ENCODE results near the gene RHOBTB3. TPM values are rescaled to one million over a fixed set of nuclear protein-coding genes. Genes with fewer than 3 reads are reported as not detected.

RHOBTB3 gene
- total RNA-seq, 3 donors from 2014 or later, result 82.8 to 205 (median 109) TPM

DNA sequence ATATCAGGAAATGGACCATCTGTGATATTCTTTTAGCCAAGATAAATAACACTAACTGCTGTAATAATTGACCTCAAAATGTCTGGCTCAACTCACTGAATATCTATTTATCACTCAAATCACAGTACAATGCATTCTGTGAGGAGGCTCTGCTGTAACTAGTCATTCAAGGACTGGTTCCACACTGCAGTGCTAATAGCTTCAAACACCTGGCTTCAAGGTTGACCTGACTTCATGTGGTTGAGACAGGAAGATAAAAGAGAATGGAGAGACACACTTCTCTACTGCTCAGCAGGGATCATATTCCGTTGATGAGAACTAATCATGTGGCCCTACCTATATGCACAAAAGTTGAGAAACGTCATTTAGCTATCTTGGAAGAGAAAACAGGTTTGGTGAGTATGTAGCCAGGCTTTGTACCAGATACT lies 3.4 kb upstream of the RHOBTB3 start:
- DNase-seq (ENCODE audit: low spot score in 2 of 2), result no peak
- Histone ChIP-seq H3K27me3 (no peaks in the 10 kb centered on the region), H3K4me1 (no peaks in the 10 kb centered on the region), H3K9me3 (no peaks in the 10 kb centered on the region), H3K4me3 (no peak overlapping the region), H3K27ac (peak overlapping the region; percentile 15 to 40), H3K36me3 (no peaks in the 10 kb centered on the region)
- TF ChIP-seq POLR2A (IDR thresholded peaks at IDR 0.05) (no peak), POLR2AphosphoS5 (IDR thresholded peaks at IDR 0.05) (no peak)
- TF ChIP-seq, protein P1, sequence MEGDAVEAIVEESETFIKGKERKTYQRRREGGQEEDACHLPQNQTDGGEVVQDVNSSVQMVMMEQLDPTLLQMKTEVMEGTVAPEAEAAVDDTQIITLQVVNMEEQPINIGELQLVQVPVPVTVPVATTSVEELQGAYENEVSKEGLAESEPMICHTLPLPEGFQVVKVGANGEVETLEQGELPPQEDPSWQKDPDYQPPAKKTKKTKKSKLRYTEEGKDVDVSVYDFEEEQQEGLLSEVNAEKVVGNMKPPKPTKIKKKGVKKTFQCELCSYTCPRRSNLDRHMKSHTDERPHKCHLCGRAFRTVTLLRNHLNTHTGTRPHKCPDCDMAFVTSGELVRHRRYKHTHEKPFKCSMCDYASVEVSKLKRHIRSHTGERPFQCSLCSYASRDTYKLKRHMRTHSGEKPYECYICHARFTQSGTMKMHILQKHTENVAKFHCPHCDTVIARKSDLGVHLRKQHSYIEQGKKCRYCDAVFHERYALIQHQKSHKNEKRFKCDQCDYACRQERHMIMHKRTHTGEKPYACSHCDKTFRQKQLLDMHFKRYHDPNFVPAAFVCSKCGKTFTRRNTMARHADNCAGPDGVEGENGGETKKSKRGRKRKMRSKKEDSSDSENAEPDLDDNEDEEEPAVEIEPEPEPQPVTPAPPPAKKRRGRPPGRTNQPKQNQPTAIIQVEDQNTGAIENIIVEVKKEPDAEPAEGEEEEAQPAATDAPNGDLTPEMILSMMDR (IDR thresholded peaks at IDR 0.05), result no peak
- intact Hi-C loops (cut with DNase I; ENCODE audit: low total_unique reads), result no loop called here

DNA sequence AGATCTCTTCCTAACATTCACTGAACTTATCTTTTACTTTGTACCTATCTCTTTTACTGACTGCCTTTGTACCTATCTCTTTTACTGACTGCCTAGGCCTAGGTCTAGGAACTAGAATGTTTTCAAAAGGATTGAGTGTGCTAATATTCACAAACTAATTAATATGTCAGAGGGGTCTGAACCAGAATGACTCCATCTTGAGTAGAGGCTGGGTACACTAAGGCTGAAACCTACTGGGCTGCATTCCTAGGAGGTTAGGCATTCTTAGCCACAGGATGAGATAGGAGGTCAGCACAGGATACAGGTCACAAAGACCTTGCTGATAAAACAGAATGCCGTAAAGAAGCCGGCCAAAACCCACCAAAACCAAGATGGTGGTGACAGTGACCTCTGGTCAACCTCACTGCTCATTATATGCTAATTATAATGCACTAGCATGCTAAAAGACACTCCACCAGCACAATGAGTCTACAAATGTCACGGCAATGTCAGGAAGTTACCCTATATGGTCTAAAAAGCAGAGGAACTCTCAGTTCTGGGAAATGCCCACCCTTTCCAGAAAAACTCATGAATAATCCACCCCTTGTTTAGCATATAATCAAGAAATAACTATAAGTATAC lies 2.5 kb upstream of the RHOBTB3 start:
- no peaks in the 10 kb centered on the region for H3K36me3 ChIP-seq
- TF ChIP-seq POLR2A (IDR thresholded peaks at IDR 0.05), result no peak
- TF ChIP-seq, protein P1 (IDR thresholded peaks at IDR 0.05), result no peak
- TF ChIP-seq POLR2AphosphoS5 (IDR thresholded peaks at IDR 0.05), result no peak
- intact Hi-C loops (cut with DNase I; ENCODE audit: low total_unique reads), result no loop called here
- no peaks in the 10 kb centered on the region for H3K9me3 ChIP-seq
- no peaks in the 10 kb centered on the region for H3K4me1 ChIP-seq
- H3K27ac ChIP-seq, result peak overlapping the region; percentile 15 to 40
- H3K27me3 ChIP-seq, result no peaks in the 10 kb centered on the region
- DNase-seq (ENCODE audit: low spot score in 2 of 2), result no peak
- H3K4me3 ChIP-seq, result no peak overlapping the region

DNA sequence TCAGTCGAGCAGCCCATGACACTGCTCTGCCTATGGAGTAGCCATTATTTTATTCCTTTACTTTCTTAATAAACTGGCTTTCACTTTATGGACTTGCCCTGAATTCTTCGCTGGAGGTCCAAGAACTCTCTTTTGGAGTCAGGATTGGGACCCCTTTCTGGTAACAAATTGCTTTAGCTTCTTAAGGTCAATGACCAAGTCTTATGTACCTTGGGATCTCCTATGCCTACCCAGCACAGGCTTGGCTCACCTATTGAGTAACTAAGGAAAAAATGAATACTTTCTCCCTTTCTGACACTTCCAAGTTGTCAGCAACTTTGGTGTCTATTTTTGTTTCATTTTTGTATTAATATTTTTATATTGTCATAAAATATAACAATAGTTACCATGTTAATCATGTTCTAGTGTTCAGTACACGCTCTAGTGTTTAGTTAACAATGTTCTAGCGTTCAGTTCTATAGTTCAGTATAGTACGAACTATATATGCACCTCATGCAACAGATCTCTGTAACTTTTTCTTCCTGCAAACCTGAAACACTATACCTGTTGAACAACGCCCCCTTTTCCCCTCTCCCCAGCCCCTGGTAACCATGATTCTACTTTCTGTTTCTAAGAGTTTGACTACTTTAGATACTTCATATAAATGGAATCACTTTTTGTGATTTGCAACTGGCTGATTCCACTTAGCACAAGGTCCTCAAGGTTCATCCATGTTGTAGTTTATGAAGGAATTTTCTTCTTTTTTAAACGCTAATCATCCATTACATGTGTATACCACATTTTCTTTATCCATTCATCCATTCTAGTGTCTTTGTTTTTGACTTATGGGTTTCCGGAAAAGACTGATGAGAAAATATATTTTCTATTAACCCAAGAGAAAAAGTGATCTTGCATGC lies 1.8 kb upstream of the RHOBTB3 start:
- Histone ChIP-seq H3K4me3 (no peak overlapping the region), H3K36me3 (no peaks in the 10 kb centered on the region), H3K27ac (peak overlapping the region in 1 of 2 donors; percentile 15), H3K27me3 (no peaks in the 10 kb centered on the region), H3K4me1 (no peaks in the 10 kb centered on the region), H3K9me3 (no peaks in the 10 kb centered on the region)
- intact Hi-C loops (cut with DNase I; ENCODE audit: low total_unique reads), result no loop called here
- TF ChIP-seq POLR2AphosphoS5 (IDR thresholded peaks at IDR 0.05) (no peak), POLR2A (IDR thresholded peaks at IDR 0.05) (no peak)
- TF ChIP-seq, protein P1 (IDR thresholded peaks at IDR 0.05), result no peak
- DNase-seq (ENCODE audit: low spot score in 2 of 2), result no peak

DNA sequence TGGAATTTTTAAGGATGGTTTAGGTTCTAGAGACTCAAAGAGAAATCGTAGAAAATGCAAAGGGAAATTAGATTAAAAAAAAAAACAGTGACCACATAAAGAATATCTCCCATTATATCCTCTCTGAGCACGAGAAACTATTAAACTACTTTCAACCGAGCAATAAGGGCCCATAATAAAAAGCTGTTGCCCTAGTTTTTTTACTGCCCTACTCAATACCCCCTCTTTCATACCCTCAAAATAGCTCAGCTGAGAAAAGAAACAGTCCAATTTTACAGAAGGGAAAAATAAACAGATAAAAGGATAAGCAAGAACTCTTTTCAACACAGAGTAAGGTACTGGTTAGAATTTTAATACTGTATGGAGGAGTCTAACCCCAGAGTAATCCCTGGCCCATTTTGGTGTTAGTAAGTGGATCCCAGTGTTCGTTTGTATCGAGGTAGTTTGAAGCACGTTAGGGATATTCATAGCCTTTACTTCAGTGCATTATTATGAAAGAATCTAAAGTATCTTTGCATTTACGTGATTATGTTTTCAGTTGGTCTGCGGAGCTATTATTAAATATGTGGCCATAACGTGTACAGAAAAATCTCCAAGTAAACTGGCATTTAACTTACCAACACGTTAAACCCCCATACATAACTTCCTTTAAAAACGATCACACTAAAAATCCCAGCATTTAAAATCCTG lies 980 bp upstream of the RHOBTB3 start:
- intact Hi-C loops (cut with DNase I; ENCODE audit: low total_unique reads), result no loop called here
- Histone ChIP-seq H3K27ac (peak overlapping the region; percentile 83 to 94), H3K27me3 (no peaks in the 10 kb centered on the region), H3K4me1 (no peaks in the 10 kb centered on the region), H3K9me3 (no peaks in the 10 kb centered on the region), H3K4me3 (peak overlapping the region; percentile 74 to 89 (median 86)), H3K36me3 (no peaks in the 10 kb centered on the region)
- DNase-seq (ENCODE audit: low spot score in 2 of 2), result no peak
- TF ChIP-seq POLR2AphosphoS5 (IDR thresholded peaks at IDR 0.05) (no peak), POLR2A (IDR thresholded peaks at IDR 0.05) (no peak)
- TF ChIP-seq, protein P1 (IDR thresholded peaks at IDR 0.05), result no peak

Measured in breast epithelium (tissue), 4 donors.